Measurements from ENCODE around the gene RGP1.

The RGP1 gene

DNA sequence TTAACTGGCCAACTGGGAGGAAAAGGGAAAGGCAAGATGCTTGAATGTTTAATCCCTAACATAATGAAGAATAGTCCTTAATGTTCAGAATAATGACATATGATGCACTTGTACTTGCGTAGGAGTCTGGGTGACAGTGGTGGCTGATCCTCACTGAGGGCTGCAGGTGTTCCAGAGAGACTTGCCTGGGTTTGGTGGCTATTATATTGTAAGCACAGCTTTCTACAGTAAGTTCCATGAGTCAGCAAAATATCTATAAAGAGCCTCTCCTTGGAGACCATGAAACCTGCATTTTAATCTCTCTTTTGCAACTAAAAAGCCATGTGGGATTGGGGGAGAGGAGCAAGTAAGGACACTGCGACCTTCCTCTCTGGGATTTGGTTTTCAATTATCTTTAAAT, 40.5 kb downstream of the RGP1 start:
- no peak overlapping the region for H3K4me3 ChIP-seq (ENCODE audit: low read length)
- TF ChIP-seq EZH2phosphoT487 (IDR thresholded peaks at IDR 0.05; ENCODE audit: low read depth): no peak
- TF ChIP-seq, protein P1, sequence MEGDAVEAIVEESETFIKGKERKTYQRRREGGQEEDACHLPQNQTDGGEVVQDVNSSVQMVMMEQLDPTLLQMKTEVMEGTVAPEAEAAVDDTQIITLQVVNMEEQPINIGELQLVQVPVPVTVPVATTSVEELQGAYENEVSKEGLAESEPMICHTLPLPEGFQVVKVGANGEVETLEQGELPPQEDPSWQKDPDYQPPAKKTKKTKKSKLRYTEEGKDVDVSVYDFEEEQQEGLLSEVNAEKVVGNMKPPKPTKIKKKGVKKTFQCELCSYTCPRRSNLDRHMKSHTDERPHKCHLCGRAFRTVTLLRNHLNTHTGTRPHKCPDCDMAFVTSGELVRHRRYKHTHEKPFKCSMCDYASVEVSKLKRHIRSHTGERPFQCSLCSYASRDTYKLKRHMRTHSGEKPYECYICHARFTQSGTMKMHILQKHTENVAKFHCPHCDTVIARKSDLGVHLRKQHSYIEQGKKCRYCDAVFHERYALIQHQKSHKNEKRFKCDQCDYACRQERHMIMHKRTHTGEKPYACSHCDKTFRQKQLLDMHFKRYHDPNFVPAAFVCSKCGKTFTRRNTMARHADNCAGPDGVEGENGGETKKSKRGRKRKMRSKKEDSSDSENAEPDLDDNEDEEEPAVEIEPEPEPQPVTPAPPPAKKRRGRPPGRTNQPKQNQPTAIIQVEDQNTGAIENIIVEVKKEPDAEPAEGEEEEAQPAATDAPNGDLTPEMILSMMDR (IDR thresholded peaks at IDR 0.05; ENCODE audit: low read depth, low read length): no peak
- H2AFZ ChIP-seq (ENCODE audit: low read depth, low read length): no peak overlapping the region
- H3K9me3 ChIP-seq (ENCODE audit: insufficient read depth, low read length): no peaks in the 10 kb centered on the region
- no peak overlapping the region for H3K9ac ChIP-seq (ENCODE audit: low read length)
- no peaks in the 10 kb centered on the region for H4K20me1 ChIP-seq (ENCODE audit: insufficient read depth, low read length)
- no peaks in the 10 kb centered on the region for H3K27me3 ChIP-seq (ENCODE audit: low read depth, low read length)
- H3K4me1 ChIP-seq (ENCODE audit: low read length): peaks cover 50% of the 10 kb centered on the region
- H3K79me2 ChIP-seq (ENCODE audit: low read length): no peaks in the 10 kb centered on the region
- no peaks in the 10 kb centered on the region for H3K36me3 ChIP-seq (replicated peaks; ENCODE audit: low read depth, low read length)
- H3K4me2 ChIP-seq (ENCODE audit: low read length): no peak overlapping the region
- no peak overlapping the region for H3K27ac ChIP-seq (ENCODE audit: low read length)

DNA sequence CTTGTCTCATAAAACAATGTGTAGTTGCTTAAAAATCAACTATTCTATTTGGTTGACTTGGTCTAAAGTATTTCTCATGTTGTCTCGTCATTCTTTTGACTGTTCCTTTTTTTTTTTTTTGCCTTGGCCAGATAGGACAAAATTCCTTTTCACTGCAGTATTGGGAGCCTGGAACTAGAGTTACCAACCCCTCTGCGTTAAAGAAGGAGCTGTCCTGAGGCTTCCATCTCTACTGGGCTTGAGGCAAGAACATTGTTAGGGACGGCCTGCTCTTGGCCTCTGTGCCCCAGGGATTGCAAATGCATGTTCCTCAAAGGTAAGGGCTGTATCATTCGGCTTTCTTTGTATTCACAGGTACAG, 40.9 kb downstream of the RGP1 start:
- no peaks in the 10 kb centered on the region for H4K20me1 ChIP-seq (ENCODE audit: insufficient read depth, low read length)
- H2AFZ ChIP-seq (ENCODE audit: low read depth, low read length): no peak overlapping the region
- H3K4me2 ChIP-seq (ENCODE audit: low read length): no peak overlapping the region
- no peak overlapping the region for H3K4me3 ChIP-seq (ENCODE audit: low read length)
- H3K27me3 ChIP-seq (ENCODE audit: low read depth, low read length): no peaks in the 10 kb centered on the region
- H3K79me2 ChIP-seq (ENCODE audit: low read length): no peaks in the 10 kb centered on the region
- H3K9me3 ChIP-seq (ENCODE audit: insufficient read depth, low read length): no peaks in the 10 kb centered on the region
- no peak for TF ChIP-seq EZH2phosphoT487 (IDR thresholded peaks at IDR 0.05; ENCODE audit: low read depth)
- H3K4me1 ChIP-seq (ENCODE audit: low read length): peaks cover 47% of the 10 kb centered on the region
- H3K9ac ChIP-seq (ENCODE audit: low read length): no peak overlapping the region
- no peak overlapping the region for H3K27ac ChIP-seq (ENCODE audit: low read length)
- H3K36me3 ChIP-seq (replicated peaks; ENCODE audit: low read depth, low read length): no peaks in the 10 kb centered on the region

DNA sequence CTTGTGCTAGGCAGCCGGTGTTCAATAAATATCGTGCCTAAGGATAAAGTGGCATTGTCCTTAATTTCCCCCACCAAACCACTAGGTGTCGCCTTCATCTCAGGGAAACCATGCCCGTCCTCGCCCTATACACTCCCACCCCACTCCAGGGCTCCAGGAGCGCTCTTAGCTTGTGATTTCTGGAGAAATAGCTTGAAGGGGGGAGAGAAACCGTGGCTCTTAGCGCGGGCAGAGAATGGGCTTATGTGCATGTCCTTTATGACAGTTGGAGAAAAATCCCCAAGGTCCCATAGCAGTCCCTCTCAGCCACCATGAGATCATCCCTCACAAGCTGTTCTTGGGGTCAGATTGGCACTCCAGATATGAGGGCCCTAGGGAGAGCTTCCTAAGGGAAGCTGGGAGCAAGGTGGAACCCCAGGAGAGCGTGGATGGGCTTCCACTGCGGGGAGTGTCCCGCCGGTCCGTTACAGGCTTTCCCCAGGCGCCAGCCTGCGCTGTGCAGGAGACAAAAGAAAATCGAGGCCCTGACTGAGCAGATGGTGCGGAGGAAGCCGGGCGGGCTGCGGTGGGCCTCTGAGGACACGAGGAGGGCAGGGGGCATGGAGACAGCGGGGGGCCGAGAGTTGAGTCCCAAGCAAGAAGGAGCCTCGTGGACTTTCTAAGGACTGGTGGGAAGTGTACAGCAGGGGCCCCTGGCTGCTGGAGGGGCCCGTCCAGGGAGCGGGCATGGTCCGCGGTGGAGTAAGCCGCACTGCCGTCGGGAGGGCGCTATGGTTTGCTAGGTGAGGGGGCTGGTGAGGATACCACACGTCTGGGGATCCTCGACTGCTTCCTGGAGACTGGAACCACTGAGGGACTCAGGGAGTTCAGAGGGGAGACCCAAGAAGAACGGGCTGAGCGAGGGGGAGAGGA, 41.6 kb downstream of the RGP1 start:
- Histone ChIP-seq H3K79me2 (ENCODE audit: low read length) (no peaks in the 10 kb centered on the region), H3K4me1 (ENCODE audit: low read length) (peaks cover 40% of the 10 kb centered on the region), H3K4me2 (ENCODE audit: low read length) (peak overlapping the region; percentile 51), H3K4me3 (ENCODE audit: low read length) (peak overlapping the region; percentile 49), H4K20me1 (ENCODE audit: insufficient read depth, low read length) (no peaks in the 10 kb centered on the region), H3K27ac (ENCODE audit: low read length) (no peak overlapping the region), H3K9me3 (ENCODE audit: insufficient read depth, low read length) (no peaks in the 10 kb centered on the region), H3K9ac (ENCODE audit: low read length) (no peak overlapping the region), H3K36me3 (replicated peaks; ENCODE audit: low read depth, low read length) (no peaks in the 10 kb centered on the region), H2AFZ (ENCODE audit: low read depth, low read length) (no peak overlapping the region), H3K27me3 (ENCODE audit: low read depth, low read length) (no peaks in the 10 kb centered on the region)
- TF ChIP-seq, protein P1 (IDR thresholded peaks at IDR 0.05; ENCODE audit: low read depth, low read length): peak; percentile 92
- TF ChIP-seq EZH2phosphoT487 (IDR thresholded peaks at IDR 0.05; ENCODE audit: low read depth): no peak

DNA sequence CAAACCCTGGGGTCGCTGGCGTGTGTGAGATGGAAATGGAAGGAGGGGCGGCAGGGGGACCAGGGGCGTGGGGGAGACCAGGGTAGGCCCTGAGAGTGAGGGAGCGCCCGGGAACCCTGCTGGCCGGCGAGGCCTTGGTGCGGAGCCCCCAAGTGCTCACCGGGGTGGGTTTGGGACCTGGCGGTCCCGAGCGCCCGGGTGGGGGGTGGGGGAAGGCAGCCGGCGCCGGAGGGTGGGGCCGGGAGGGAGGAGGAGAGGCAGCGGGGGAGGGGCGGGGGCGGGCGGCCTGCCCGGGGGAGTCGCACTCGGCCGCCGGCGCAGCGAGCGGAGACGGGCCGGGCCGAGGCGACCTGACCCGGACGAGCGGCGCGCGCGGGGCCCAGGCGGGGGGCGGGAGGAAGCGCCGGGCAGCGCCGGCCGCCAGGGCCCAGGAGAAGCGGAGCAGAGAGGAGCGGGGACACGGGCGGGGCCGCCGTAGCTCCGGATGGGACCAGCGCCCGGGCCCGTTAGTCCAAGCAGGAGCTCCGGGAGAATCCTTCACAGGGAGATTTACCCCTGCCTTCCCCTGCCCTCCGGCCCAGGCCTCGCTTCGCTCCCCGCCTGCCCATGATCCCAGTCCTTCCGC, 42.3 kb downstream of the RGP1 start, which contains the start of gene NPR2:
NPR2 (plus strand) TSS at position 295 of the 625 bp plus-strand sequence. CDS start 818 bp downstream, outside the sequence.
- Histone ChIP-seq H2AFZ (ENCODE audit: low read depth, low read length) (no peak within 1 kb of the TSS), H4K20me1 (ENCODE audit: insufficient read depth, low read length) (no peaks in the 10 kb centered on the region), H3K79me2 (ENCODE audit: low read length) (no peaks in the 10 kb centered on the region), H3K27ac (ENCODE audit: low read length) (no peak within 1 kb of the TSS), H3K4me2 (ENCODE audit: low read length) (peak within 1 kb of the TSS; percentile 51), H3K36me3 (replicated peaks; ENCODE audit: low read depth, low read length) (no peaks in the 10 kb centered on the region), H3K4me1 (ENCODE audit: low read length) (peaks cover 37% of the 10 kb centered on the region), H3K9ac (ENCODE audit: low read length) (no peak within 1 kb of the TSS), H3K27me3 (ENCODE audit: low read depth, low read length) (no peaks in the 10 kb centered on the region), H3K9me3 (ENCODE audit: insufficient read depth, low read length) (no peaks in the 10 kb centered on the region), H3K4me3 (ENCODE audit: low read length) (peak within 1 kb of the TSS; percentile 66)
- TF ChIP-seq, protein P1 (IDR thresholded peaks at IDR 0.05; ENCODE audit: low read depth, low read length): no peak
- TF ChIP-seq EZH2phosphoT487 (IDR thresholded peaks at IDR 0.05; ENCODE audit: low read depth): no peak

All from OCI-LY3 (cell line).